Liver (tissue), 3 donors: ENCODE data around the gene BAHCC1.

ENCODE experiments used
- FOXA2 ChIP-seq: IDR thresholded peaks from 2 replicates; pipeline ENCODE4 v1.6.1; 2016; ENCODE audit warnings: antibody characterized with exemption
- GABPA ChIP-seq, 2 donors: IDR thresholded peaks in 1 of 2; conservative IDR thresholded peaks in 1 of 2; 2 replicates each; pipeline ENCODE4 v1.6.1; 2016; ENCODE audit warnings: antibody characterized with exemption in 2 of 2, mild to moderate bottlenecking in 1 of 2, moderate library complexity in 1 of 2
- HNF4G ChIP-seq: IDR thresholded peaks from 2 replicates; pipeline ENCODE4 v1.6.1; 2016; ENCODE audit warnings: antibody characterized with exemption
- JUND ChIP-seq, 2 donors: IDR thresholded peaks; 2 replicates each; pipeline ENCODE4 v1.6.1; 2016; ENCODE audit warnings: antibody characterized with exemption in 2 of 2
- RAD21 ChIP-seq, 2 donors: IDR thresholded peaks; 2 replicates each; pipeline ENCODE4 v1.6.1; 2016; ENCODE audit warnings: antibody characterized with exemption in 2 of 2, mild to moderate bottlenecking in 2 of 2
- RXRA ChIP-seq, 2 donors: IDR thresholded peaks; 2 replicates each; pipeline ENCODE4 v1.6.1; 2017 to 2018; ENCODE audit warnings: antibody characterized with exemption in 2 of 2, mild to moderate bottlenecking in 1 of 2
- YY1 ChIP-seq: IDR thresholded peaks from 2 replicates; pipeline ENCODE4 v1.6.1; 2016; ENCODE audit warnings: antibody characterized with exemption, mild to moderate bottlenecking
- TF ChIP-seq, protein P1 (sequence below): fragments of 150-350 bp; IDR thresholded peaks from 2 replicates; pipeline ENCODE4 v1.5.1; 2017; ENCODE audit warnings: improper control_type of control experiment, low read depth, low read length; ENCODE audit not compliant: missing input control
- TF ChIP-seq, protein P2 (sequence below): IDR thresholded peaks from 2 replicates; pipeline ENCODE4 v1.6.1; 2016; ENCODE audit warnings: antibody characterized with exemption
- TF ChIP-seq, protein P3 (sequence below): IDR thresholded peaks from 2 replicates; pipeline ENCODE4 v1.6.1; 2016; ENCODE audit warnings: antibody characterized with exemption
- donor health status: healthy.
- donor health status: healthy.

DNA sequence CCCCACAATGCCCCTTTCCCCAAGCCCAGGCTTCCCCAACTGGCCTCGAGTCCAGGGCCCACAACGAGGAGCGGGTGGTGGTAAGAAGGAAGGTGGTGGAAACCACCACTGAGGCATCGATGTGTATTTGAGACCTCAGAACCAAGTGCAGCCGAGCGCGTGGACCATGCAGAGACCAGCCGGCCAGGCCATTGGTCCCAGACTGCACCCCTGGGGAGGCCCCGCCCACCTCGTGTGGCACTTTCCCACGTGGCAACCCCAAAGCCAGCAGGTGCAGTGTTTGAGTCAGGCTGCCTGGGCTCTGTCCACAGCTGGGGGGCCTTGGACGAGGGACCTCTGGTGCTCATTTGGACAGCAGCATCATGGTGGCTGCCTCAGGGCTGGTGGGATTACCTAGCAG lies 28.1 kb upstream of the BAHCC1 start:
- TF ChIP-seq, protein P1, sequence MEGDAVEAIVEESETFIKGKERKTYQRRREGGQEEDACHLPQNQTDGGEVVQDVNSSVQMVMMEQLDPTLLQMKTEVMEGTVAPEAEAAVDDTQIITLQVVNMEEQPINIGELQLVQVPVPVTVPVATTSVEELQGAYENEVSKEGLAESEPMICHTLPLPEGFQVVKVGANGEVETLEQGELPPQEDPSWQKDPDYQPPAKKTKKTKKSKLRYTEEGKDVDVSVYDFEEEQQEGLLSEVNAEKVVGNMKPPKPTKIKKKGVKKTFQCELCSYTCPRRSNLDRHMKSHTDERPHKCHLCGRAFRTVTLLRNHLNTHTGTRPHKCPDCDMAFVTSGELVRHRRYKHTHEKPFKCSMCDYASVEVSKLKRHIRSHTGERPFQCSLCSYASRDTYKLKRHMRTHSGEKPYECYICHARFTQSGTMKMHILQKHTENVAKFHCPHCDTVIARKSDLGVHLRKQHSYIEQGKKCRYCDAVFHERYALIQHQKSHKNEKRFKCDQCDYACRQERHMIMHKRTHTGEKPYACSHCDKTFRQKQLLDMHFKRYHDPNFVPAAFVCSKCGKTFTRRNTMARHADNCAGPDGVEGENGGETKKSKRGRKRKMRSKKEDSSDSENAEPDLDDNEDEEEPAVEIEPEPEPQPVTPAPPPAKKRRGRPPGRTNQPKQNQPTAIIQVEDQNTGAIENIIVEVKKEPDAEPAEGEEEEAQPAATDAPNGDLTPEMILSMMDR = no peak
- TF ChIP-seq JUND (IDR thresholded peaks at IDR 0.05) (no peak), GABPA (IDR thresholded peaks at IDR 0.05 in 1 of 2, conservative IDR thresholded peaks at IDR 0.05 in 1 of 2) (no peak), HNF4G (no peak), FOXA2 (no peak), RAD21 (IDR thresholded peaks at IDR 0.05) (no peak), RXRA (IDR thresholded peaks at IDR 0.05) (no peak), YY1 (no peak)
- TF ChIP-seq, protein P2, sequence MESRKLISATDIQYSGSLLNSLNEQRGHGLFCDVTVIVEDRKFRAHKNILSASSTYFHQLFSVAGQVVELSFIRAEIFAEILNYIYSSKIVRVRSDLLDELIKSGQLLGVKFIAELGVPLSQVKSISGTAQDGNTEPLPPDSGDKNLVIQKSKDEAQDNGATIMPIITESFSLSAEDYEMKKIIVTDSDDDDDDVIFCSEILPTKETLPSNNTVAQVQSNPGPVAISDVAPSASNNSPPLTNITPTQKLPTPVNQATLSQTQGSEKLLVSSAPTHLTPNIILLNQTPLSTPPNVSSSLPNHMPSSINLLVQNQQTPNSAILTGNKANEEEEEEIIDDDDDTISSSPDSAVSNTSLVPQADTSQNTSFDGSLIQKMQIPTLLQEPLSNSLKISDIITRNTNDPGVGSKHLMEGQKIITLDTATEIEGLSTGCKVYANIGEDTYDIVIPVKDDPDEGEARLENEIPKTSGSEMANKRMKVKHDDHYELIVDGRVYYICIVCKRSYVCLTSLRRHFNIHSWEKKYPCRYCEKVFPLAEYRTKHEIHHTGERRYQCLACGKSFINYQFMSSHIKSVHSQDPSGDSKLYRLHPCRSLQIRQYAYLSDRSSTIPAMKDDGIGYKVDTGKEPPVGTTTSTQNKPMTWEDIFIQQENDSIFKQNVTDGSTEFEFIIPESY = no peak
- TF ChIP-seq, protein P3, sequence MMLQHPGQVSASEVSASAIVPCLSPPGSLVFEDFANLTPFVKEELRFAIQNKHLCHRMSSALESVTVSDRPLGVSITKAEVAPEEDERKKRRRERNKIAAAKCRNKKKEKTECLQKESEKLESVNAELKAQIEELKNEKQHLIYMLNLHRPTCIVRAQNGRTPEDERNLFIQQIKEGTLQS = no peak
